Stimulated activated CD8-positive, alpha-beta memory T cell treated with anti-CD3 and anti-CD28 coated beads, Interleukin-7, amount 100 ng/mL, for 24 hours (primary cell): ENCODE measurements around the gene CEP83.
"Not testable (repeated sequence)": the region's sequence is repeated elsewhere in the genome, so short reads cannot be mapped to it uniquely, and the experiment has no call there.

Source experiments
- DNase-seq: peaks from one replicate; pipeline ENCODE4 v3.0.0-alpha.2; 2020; ENCODE audit warnings: low read depth

The CEP83 gene

GRCh38 chr12:94459728-94460615, at the start of gene CEP83:
CEP83 (minus strand) TSS chr12:94459867; CDS start chr12:94412490, 47,377 bp downstream.
- peak; percentile 97 for DNase-seq

- DNase-seq = no peak
Measured at GRCh38 chr12:94509317-94509716, 49.6 kb upstream of the CEP83 start.

- no peak for DNase-seq
Measured at GRCh38 chr12:94507455-94507854, 47.8 kb upstream of the CEP83 start.

- DNase-seq = no peak
Measured at GRCh38 chr12:94504386-94504785, 44.7 kb upstream of the CEP83 start.

GRCh38 chr12:94503619-94504018, 44.0 kb upstream of the CEP83 start:
- no peak for DNase-seq

- no peak for DNase-seq
Measured at GRCh38 chr12:94500831-94501567, 41.3 kb upstream of the CEP83 start.

GRCh38 chr12:94498698-94499097, 39.0 kb upstream of the CEP83 start:
- DNase-seq = no peak

GRCh38 chr12:94498073-94498472, 38.4 kb upstream of the CEP83 start:
- no peak for DNase-seq

GRCh38 chr12:94495445-94496115, 35.9 kb upstream of the CEP83 start:
- no peak for DNase-seq

- no peak for DNase-seq
Measured at GRCh38 chr12:94491489-94491888, 31.8 kb upstream of the CEP83 start.

GRCh38 chr12:94488463-94488862, 28.8 kb upstream of the CEP83 start:
- no peak for DNase-seq

GRCh38 chr12:94481734-94482133, 22.1 kb upstream of the CEP83 start:
- no peak for DNase-seq

GRCh38 chr12:94469522-94469921, 9.9 kb upstream of the CEP83 start:
- DNase-seq = no peak

GRCh38 chr12:94460616-94460959, 921 bp upstream of the CEP83 start:
- DNase-seq = no peak

- no peak for DNase-seq
Measured at GRCh38 chr12:94458877-94459727, 565 bp downstream of the CEP83 start.

GRCh38 chr12:94457311-94457710, 2.4 kb downstream of the CEP83 start:
- no peak for DNase-seq

- not testable (repeated sequence) for DNase-seq
Measured at GRCh38 chr12:94454318-94454717, 5.3 kb downstream of the CEP83 start.

GRCh38 chr12:94445662-94446061, 14.0 kb downstream of the CEP83 start:
- DNase-seq = no peak

- DNase-seq = no peak
Measured at GRCh38 chr12:94437303-94437702, 22.4 kb downstream of the CEP83 start.

- no peak for DNase-seq
Measured at GRCh38 chr12:94435511-94435927, 24.1 kb downstream of the CEP83 start.

GRCh38 chr12:94434171-94434570, 25.5 kb downstream of the CEP83 start:
- DNase-seq = no peak

GRCh38 chr12:94433744-94434143, 25.9 kb downstream of the CEP83 start:
- DNase-seq = no peak
